ENCODE results near the gene MS4A4E.

- TF ChIP-seq, protein P1, sequence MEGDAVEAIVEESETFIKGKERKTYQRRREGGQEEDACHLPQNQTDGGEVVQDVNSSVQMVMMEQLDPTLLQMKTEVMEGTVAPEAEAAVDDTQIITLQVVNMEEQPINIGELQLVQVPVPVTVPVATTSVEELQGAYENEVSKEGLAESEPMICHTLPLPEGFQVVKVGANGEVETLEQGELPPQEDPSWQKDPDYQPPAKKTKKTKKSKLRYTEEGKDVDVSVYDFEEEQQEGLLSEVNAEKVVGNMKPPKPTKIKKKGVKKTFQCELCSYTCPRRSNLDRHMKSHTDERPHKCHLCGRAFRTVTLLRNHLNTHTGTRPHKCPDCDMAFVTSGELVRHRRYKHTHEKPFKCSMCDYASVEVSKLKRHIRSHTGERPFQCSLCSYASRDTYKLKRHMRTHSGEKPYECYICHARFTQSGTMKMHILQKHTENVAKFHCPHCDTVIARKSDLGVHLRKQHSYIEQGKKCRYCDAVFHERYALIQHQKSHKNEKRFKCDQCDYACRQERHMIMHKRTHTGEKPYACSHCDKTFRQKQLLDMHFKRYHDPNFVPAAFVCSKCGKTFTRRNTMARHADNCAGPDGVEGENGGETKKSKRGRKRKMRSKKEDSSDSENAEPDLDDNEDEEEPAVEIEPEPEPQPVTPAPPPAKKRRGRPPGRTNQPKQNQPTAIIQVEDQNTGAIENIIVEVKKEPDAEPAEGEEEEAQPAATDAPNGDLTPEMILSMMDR (optimal IDR thresholded peaks at IDR 0.05 in 1 of 3, IDR thresholded peaks at IDR 0.05 in 1 of 3, conservative IDR thresholded peaks at IDR 0.05 in 1 of 3; ENCODE audit: extremely low read depth in 1 of 3, insufficient read depth in 2 of 3, low read length in 3 of 3) = no peak
- no peak for TF ChIP-seq EZH2 (IDR thresholded peaks at IDR 0.05; ENCODE audit: low read length)
Measured at GRCh38 chr11:60183591-60184205, 59.2 kb downstream of the MS4A4E start.
